LoVo (cell line): Measurements from ENCODE around the gene C1orf105.
"Not testable (repeated sequence)": the region's sequence is repeated elsewhere in the genome, so short reads cannot be mapped to it uniquely, and the experiment has no call there.

Source experiments
- DNase-seq: peaks from one replicate; pipeline ENCODE4 v3.0.0-alpha.2; 2016; ENCODE audit warnings: low spot score

C1orf105 gene

DNA sequence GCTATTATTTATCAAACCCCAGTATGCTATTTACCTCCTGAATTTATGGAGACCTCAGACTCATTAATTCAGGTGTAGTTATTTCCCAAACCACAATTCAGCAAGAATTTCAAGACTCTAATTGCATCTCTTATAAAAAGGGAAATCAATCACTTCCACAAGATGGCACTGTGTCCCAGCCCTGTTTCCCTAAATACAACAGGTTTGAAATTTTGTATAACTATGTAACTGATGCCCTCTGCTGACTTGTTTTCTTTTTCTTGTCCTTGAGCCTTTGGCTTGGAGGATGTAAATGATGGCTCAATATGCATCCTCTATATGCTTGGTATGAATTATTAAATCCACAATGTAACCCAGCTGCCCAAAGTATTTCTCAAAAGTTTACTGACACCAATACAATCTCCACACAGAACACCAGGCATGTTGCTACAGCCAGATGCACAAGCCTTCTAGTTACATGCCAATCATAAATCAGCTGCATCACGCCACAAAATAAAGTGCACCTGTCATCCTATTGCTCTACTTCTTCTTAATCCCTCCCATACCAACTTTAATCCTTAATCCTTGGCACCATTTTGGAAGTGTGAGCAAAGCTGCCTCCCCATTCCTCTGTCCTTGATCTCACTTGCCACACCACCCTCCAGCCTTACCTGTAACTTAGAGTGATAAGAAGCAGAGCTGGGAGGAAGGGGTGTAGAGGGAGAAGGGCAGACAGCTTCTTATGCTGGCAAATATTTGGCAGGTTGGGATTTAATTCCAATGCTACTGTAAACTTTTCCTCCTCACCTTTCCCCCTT, 9.0 kb downstream of the C1orf105 start:
- DNase-seq = peak; percentile 74

GRCh38 chr1:172430128-172430454, 9.6 kb downstream of the C1orf105 start:
- no peak for DNase-seq

DNA sequence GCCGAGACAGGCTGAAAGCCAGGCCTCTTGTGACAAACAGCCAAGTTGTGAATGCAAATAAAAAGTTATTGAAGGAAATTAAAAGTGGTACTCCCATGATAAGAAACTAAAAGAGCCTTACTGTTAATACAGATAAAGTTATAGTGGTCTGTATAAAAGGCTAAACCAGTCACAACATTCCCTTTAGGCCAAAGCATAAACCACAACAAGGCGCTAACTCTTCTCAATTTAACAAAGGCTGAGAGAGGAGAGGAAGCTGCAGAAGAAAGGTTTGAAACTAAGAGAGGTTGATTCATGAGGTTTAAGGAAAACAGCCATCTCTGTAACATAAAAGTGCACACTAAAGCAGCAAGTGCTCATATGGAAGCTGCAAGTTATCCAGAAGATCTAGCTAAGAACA, 10.7 kb downstream of the C1orf105 start:
- no peak for DNase-seq

- no peak for DNase-seq
Observed at GRCh38 chr1:172431721-172432192, 11.3 kb downstream of the C1orf105 start.

DNA sequence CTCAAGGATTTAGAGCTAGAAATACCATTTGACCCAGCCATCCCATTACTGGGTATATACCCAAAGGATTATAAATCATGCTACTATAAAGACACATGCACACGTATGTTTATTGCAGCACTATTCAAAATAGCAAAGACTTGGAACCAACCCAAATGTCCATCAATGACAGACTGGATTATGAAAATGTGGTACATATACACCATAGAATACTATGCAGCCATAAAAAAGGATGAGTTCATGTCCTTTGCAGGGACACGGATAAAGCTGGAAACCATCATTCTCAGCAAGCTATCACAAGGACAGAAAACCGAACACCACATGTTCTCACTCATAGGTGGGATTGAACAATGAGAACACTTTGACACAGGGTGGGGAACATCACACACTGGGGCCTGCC, 16.7 kb downstream of the C1orf105 start:
- DNase-seq = not testable (repeated sequence)

- no peak for DNase-seq
Observed at GRCh38 chr1:172442404-172442803, 21.9 kb downstream of the C1orf105 start.

- DNase-seq = no peak
Observed at GRCh38 chr1:172442843-172443565, 22.5 kb downstream of the C1orf105 start.

- DNase-seq = peak; percentile 94
Observed at GRCh38 chr1:172443666-172444453, 23.4 kb downstream of the C1orf105 start, which contains the start of gene PIGC. Gene PIGC (minus strand): TSS chr1:172444069. CDS start chr1:172442622, 1,447 bp downstream.

GRCh38 chr1:172446547-172446946, 26.1 kb downstream of the C1orf105 start:
- DNase-seq = no peak

GRCh38 chr1:172447641-172448040, 27.2 kb downstream of the C1orf105 start:
- no peak for DNase-seq

- peak; percentile 86 for DNase-seq
Observed at GRCh38 chr1:172448995-172449584, 28.6 kb downstream of the C1orf105 start.

- peak; percentile 57 for DNase-seq
Observed at GRCh38 chr1:172449585-172450523, 29.4 kb downstream of the C1orf105 start.

- DNase-seq = peak; percentile 26
Observed at GRCh38 chr1:172450524-172450885, 30.0 kb downstream of the C1orf105 start.

GRCh38 chr1:172451002-172451443, 30.5 kb downstream of the C1orf105 start:
- DNase-seq = peak; percentile 83

DNA sequence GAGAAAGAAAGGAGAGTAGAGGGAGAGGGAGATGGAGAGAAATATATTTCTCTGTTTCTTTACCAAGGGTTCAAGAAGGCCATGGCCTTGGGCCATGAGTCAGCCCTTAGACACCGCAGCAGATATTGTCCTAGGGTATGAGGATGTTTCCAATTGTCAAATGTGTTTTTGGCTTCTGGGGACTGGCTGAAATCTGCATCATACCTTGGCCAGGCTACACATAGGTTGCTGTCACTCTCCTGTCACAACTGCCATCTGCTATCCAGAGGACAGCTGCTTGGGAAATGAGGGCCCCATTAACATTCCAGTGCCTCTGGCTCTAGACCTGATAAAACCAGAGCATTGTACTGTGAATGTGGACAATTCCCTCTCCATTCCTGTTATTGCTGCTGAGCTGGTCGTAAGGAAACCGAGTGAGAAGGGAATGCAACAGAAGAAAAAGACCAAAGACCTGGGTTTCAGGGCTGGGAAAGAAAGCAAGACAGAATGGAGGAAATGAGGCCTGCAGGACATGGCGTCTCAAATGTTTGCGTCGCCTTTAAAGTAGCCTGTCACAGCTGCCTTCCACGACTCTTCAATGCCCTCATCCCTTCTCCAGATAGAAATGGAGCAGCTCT, 32.2 kb downstream of the C1orf105 start:
- no peak for DNase-seq

DNA sequence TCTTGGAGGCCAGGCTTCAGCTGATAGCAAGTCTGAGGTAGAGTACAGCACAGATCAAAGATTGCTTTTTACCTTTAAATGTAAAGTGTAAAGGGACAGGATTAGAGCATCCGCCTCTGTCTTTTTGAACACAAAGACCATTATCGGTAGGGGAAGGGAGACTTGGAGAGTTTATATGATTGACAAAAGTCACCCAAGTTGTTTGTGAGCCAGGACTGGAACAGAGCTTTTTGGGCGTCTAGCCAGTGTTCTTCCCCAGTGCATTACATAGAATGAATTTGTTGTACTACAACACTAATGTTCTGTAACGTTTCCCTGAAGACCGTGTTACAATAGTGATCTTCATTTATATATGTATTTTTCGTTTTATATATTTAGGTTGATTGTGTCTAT, 32.7 kb downstream of the C1orf105 start:
- no peak for DNase-seq

DNA sequence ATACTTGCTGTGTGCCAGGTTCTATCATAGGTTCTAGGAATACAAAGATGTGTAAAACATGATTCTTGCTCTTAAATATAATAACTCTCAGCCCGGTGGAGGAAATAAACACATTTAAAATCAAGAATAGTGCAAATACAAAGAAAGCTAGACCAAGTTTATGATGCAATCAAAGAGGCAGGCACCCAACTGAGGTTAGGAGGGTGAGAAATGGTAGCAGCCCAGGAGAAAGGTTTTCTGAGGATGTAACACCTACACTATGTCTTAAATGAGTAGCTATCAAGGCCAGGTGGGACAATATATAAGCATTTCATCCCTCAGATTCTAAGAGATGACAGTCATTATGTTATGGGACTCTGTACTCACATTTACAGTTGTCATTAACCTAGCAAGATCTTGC, 33.1 kb downstream of the C1orf105 start:
- DNase-seq = no peak

DNA sequence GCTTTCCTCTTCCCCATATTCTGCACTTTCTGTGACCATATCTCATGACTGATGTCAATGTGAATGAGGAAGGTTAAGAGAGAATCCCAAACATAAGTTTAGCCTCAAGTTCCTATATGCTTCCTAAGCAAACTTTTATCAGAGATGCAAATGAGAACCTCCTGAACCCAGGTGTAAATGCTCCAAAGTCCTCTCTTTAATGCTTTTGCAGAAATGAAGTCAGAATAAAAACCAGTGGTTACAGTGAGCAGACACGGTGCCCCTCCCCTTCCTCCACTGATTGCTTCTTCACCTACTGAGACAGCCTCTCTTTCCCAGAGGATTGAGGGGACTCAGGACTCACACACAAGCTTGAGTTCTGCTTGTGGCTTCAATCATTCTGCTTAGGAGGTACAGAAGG, 35.0 kb downstream of the C1orf105 start:
- no peak for DNase-seq

- no peak for DNase-seq
Observed at GRCh38 chr1:172456344-172456769, 35.9 kb downstream of the C1orf105 start.

DNA sequence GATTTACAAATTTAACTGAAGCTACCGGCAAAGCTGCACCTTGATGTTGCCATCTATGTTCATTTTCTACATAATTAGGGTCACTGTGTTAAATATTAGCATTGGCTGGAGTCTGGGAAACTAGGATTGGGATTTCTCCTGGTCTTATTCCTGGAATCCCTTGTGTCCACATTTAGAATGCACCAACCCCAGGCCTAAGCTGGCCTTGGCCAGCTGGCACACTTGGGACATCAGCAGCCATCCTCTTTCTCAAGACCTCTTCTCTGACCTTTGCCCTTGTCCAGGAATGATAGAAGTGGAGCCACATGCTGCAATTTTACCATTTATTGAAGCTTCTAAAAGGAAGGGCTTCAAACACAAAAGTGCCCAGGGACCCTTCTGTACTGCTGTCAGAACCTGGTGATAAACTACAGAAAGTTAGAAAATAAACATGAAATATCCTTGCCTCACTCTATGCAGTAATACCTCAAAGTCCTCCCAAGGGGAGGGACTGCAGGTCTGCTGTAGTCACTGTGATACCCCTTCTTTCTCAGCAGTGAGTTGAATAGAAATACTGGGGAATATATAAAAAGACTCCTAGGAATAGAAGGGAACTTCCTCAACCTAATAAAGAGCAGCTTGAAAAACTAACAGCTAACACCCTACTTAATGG, 37.1 kb downstream of the C1orf105 start:
- DNase-seq = no peak
